ENCODE measurements around the gene SUGCT. TPM values are rescaled to one million over a fixed set of nuclear protein-coding genes. Genes with fewer than 3 reads are reported as not detected.

The SUGCT gene
- total and polyA plus RNA-seq, 2 of the 13 experiments (the other 11 are each of a cell fraction or from before 2014, with no cell fraction given), result 10.1 to 22.2 TPM

DNA sequence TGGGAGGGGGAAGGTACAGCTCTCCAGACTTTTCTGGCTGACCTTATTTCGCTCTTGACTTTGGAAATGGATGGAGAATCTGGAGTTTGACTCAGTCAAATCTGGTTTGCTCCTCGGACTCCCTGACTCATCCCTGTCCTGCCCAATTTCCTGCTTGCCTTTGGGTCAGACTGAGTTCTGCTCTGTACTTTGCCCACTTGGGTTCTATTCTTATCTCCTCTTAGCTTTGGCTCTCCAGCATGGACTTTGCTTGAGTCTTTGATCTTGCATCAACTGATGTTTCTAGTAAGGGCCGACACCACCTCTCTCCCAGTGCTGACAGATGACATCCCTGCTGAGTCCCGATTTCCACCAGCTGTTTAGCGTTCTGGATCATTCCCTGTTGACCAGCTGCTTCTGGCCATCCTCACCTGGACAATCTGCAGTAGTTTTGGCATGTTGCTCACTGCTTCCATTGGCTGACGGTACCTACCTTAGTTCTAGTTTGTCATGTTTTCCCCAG lies 335.3 kb downstream of the SUGCT start (continued):
- no peak for TF ChIP-seq PRDM15 (CRISPR knock-in tag; IDR thresholded peaks at IDR 0.05)
- TF ChIP-seq, protein P1, sequence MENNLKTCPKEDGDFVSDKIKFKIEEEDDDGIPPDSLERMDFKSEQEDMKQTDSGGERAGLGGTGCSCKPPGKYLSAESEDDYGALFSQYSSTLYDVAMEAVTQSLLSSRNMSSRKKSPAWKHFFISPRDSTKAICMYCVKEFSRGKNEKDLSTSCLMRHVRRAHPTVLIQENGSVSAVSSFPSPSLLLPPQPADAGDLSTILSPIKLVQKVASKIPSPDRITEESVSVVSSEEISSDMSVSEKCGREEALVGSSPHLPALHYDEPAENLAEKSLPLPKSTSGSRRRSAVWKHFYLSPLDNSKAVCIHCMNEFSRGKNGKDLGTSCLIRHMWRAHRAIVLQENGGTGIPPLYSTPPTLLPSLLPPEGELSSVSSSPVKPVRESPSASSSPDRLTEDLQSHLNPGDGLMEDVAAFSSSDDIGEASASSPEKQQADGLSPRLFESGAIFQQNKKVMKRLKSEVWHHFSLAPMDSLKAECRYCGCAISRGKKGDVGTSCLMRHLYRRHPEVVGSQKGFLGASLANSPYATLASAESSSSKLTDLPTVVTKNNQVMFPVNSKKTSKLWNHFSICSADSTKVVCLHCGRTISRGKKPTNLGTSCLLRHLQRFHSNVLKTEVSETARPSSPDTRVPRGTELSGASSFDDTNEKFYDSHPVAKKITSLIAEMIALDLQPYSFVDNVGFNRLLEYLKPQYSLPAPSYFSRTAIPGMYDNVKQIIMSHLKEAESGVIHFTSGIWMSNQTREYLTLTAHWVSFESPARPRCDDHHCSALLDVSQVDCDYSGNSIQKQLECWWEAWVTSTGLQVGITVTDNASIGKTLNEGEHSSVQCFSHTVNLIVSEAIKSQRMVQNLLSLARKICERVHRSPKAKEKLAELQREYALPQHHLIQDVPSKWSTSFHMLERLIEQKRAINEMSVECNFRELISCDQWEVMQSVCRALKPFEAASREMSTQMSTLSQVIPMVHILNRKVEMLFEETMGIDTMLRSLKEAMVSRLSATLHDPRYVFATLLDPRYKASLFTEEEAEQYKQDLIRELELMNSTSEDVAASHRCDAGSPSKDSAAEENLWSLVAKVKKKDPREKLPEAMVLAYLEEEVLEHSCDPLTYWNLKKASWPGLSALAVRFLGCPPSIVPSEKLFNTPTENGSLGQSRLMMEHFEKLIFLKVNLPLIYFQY (CRISPR knock-in tag; IDR thresholded peaks at IDR 0.05; ENCODE audit: borderline replicate concordance), result peak; percentile 97
- 0 out of 2 replicates have a peak, but pooled peaks have one; percentile 22 for TF ChIP-seq ELF1 (CRISPR knock-in tag; IDR thresholded peaks at IDR 0.05)
- no peak for TF ChIP-seq ZNF12 (CRISPR knock-in tag; IDR thresholded peaks at IDR 0.05)
- TF ChIP-seq MTF2 (CRISPR knock-in tag; IDR thresholded peaks at IDR 0.05; ENCODE audit: borderline replicate concordance), result no peak
- no peak for TF ChIP-seq ZNF674 (CRISPR knock-in tag; IDR thresholded peaks at IDR 0.05; ENCODE audit: low read depth)
- no peak for TF ChIP-seq RFX3 (CRISPR knock-in tag; IDR thresholded peaks at IDR 0.05)
- TF ChIP-seq ZMYM4 (CRISPR knock-in tag; IDR thresholded peaks at IDR 0.05), result peak; percentile 96
- TF ChIP-seq, protein P2, sequence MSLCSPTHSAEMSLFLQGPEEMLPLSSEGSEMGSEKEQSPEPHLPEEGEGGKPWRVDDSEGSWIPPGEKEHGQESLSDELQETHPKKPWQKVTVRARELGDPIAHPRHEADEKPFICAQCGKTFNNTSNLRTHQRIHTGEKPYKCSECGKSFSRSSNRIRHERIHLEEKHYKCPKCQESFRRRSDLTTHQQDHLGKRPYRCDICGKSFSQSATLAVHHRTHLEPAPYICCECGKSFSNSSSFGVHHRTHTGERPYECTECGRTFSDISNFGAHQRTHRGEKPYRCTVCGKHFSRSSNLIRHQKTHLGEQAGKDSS (CRISPR knock-in tag; IDR thresholded peaks at IDR 0.05; ENCODE audit: borderline replicate concordance, low read depth), result no peak
- no peak for TF ChIP-seq MAFG (CRISPR knock-in tag; IDR thresholded peaks at IDR 0.05)
- TF ChIP-seq HHEX (CRISPR knock-in tag; IDR thresholded peaks at IDR 0.05), result no peak
- TF ChIP-seq IKZF4 (CRISPR knock-in tag; IDR thresholded peaks at IDR 0.05; ENCODE audit: borderline replicate concordance, low read depth, not compliant biosample characterization), result no peak
- TF ChIP-seq NFE2 (CRISPR knock-in tag; IDR thresholded peaks at IDR 0.05), result no peak
- no peak for TF ChIP-seq KLF15 (CRISPR knock-in tag; IDR thresholded peaks at IDR 0.05; ENCODE audit: borderline replicate concordance)
- TF ChIP-seq ZNF629 (CRISPR knock-in tag; conservative IDR thresholded peaks at IDR 0.05), result peak; percentile 74
- TF ChIP-seq MIER3 (CRISPR knock-in tag; IDR thresholded peaks at IDR 0.05; ENCODE audit: borderline replicate concordance), result 0 out of 2 replicates have a peak, but pooled peaks have one; percentile 44
- TF ChIP-seq, protein P3, sequence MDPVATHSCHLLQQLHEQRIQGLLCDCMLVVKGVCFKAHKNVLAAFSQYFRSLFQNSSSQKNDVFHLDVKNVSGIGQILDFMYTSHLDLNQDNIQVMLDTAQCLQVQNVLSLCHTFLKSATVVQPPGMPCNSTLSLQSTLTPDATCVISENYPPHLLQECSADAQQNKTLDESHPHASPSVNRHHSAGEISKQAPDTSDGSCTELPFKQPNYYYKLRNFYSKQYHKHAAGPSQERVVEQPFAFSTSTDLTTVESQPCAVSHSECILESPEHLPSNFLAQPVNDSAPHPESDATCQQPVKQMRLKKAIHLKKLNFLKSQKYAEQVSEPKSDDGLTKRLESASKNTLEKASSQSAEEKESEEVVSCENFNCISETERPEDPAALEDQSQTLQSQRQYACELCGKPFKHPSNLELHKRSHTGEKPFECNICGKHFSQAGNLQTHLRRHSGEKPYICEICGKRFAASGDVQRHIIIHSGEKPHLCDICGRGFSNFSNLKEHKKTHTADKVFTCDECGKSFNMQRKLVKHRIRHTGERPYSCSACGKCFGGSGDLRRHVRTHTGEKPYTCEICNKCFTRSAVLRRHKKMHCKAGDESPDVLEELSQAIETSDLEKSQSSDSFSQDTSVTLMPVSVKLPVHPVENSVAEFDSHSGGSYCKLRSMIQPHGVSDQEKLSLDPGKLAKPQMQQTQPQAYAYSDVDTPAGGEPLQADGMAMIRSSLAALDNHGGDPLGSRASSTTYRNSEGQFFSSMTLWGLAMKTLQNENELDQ (CRISPR knock-in tag; IDR thresholded peaks at IDR 0.05; ENCODE audit: borderline replicate concordance), result no peak
